Natural killer cell treated with Interleukin-12 subunit alpha and Interleukin-12 subunit beta and Interleukin-15 and Interleukin-18, amount 100 ng/mL, for 72 hours (primary cell): Measurements from ENCODE around the gene LRRC14B. TPM values are rescaled to one million over a fixed set of nuclear protein-coding genes. Genes with fewer than 3 reads are reported as not detected.
"Not testable (repeated sequence)": the region's sequence is repeated elsewhere in the genome, so short reads cannot be mapped to it uniquely, and the experiment has no call there.

ENCODE experiments used
- ATAC-seq, 2 donors: fragments of 150-1000 bp; cut with Tn5 transposase in 1 of 2; sonication (Bioruptor Pico), chemical (Tn5 transposase) in 1 of 2; 2 replicates each; pipeline ENCODE4 v1.10.0; 2021
- DNase-seq: peaks from one replicate; pipeline ENCODE4 v3.0.0; 2022; ENCODE audit warnings: low spot score
- H3K27ac Mint-ChIP-seq, 2 donors: 1 replicate in 1 of 2; 2 replicates in 1 of 2; pipeline ENCODE4 v1.8.0; 2022; ENCODE audit warnings: mixed read lengths in 2 of 2, mild to moderate bottlenecking in 1 of 2, moderate library complexity in 1 of 2
- H3K27me3 Mint-ChIP-seq, 2 donors: 1 replicate in 1 of 2; 2 replicates in 1 of 2; pipeline ENCODE4 v1.8.0; 2022; ENCODE audit warnings: mixed read lengths in 2 of 2
- H3K36me3 Mint-ChIP-seq: one replicate; pipeline ENCODE4 v1.8.0; 2022; ENCODE audit warnings: mixed read lengths
- H3K4me1 Mint-ChIP-seq, 2 donors: 1 replicate in 1 of 2; 2 replicates in 1 of 2; pipeline ENCODE4 v1.8.0; 2022; ENCODE audit warnings: low read depth in 2 of 2, mixed read lengths in 2 of 2, mild to moderate bottlenecking in 1 of 2
- H3K4me3 Mint-ChIP-seq: one replicate; pipeline ENCODE4 v1.8.0; 2022; ENCODE audit warnings: mixed read lengths
- H3K9me3 Mint-ChIP-seq: 2 replicates; pipeline ENCODE4 v1.8.0; 2022; ENCODE audit warnings: mixed read lengths
- total RNA-seq, 2 donors: library from RNA; stranded (reverse); gene quantifications; one replicate each; pipeline ENCODE4 v1.2.3, GENCODE V29; 2022

Gene LRRC14B
- total RNA-seq, 2 donors from 2014 or later, result not detected

- Mint-ChIP-seq H3K27me3 (peaks cover 11 to 26% of the 10 kb centered on the region in 2 donors), H3K27ac (no peak overlapping the region), H3K4me3 (no peak overlapping the region), H3K4me1 (no peaks in the 10 kb centered on the region), H3K9me3 (no peaks in the 10 kb centered on the region), H3K36me3 (no peaks in the 10 kb centered on the region)
- ATAC-seq (no peak), DNase-seq (no peak)
Measured at GRCh38 chr5:163841-164240, 27.5 kb upstream of the LRRC14B start.

GRCh38 chr5:164244-164643 is 27.1 kb upstream of the LRRC14B start:
- no peak overlapping the region for H3K4me3 Mint-ChIP-seq
- H3K27me3 Mint-ChIP-seq, result peaks cover 9 to 22% of the 10 kb centered on the region in 2 donors
- H3K36me3 Mint-ChIP-seq, result no peaks in the 10 kb centered on the region
- H3K27ac Mint-ChIP-seq, result no peak overlapping the region
- H3K4me1 Mint-ChIP-seq, result no peaks in the 10 kb centered on the region
- ATAC-seq (no peak), DNase-seq (no peak)
- H3K9me3 Mint-ChIP-seq, result no peaks in the 10 kb centered on the region

- H3K27ac Mint-ChIP-seq, H3K9me3 Mint-ChIP-seq, ATAC-seq, H3K4me1 Mint-ChIP-seq, DNase-seq, H3K4me3 Mint-ChIP-seq, H3K36me3 Mint-ChIP-seq: not testable (repeated sequence)
- H3K27me3 Mint-ChIP-seq, result peaks cover 4 to 17% of the 10 kb centered on the region in 2 donors
Measured at GRCh38 chr5:164783-165182, 26.5 kb upstream of the LRRC14B start.

- DNase-seq (no peak), ATAC-seq (no peak)
- Mint-ChIP-seq H3K27ac (no peak overlapping the region), H3K4me1 (no peaks in the 10 kb centered on the region), H3K36me3 (no peaks in the 10 kb centered on the region), H3K9me3 (no peaks in the 10 kb centered on the region), H3K27me3 (no peaks in the 10 kb centered on the region), H3K4me3 (no peak overlapping the region)
Measured at GRCh38 chr5:166441-167372, 24.6 kb upstream of the LRRC14B start.

- no peaks in the 10 kb centered on the region for H3K36me3 Mint-ChIP-seq
- no peaks in the 10 kb centered on the region for H3K27me3 Mint-ChIP-seq
- H3K9me3 Mint-ChIP-seq, result no peaks in the 10 kb centered on the region
- H3K4me1 Mint-ChIP-seq, result no peaks in the 10 kb centered on the region
- ATAC-seq (no peak), DNase-seq (no peak)
- H3K27ac Mint-ChIP-seq, result no peak overlapping the region
- no peak overlapping the region for H3K4me3 Mint-ChIP-seq
Measured at GRCh38 chr5:167511-167910, 23.8 kb upstream of the LRRC14B start.

GRCh38 chr5:167982-168660 is 23.2 kb upstream of the LRRC14B start:
- Mint-ChIP-seq H3K4me1 (no peaks in the 10 kb centered on the region), H3K27ac (no peak overlapping the region)
- ATAC-seq, result peak in 1 of 2 donors; percentile 22

GRCh38 chr5:169071-169727 is 22.1 kb upstream of the LRRC14B start:
- H3K4me3 Mint-ChIP-seq, result no peak overlapping the region
- H3K27ac Mint-ChIP-seq, result no peak overlapping the region
- no peaks in the 10 kb centered on the region for H3K9me3 Mint-ChIP-seq
- H3K4me1 Mint-ChIP-seq, result no peaks in the 10 kb centered on the region
- no peak for ATAC-seq
- H3K27me3 Mint-ChIP-seq, result no peaks in the 10 kb centered on the region
- no peak for DNase-seq
- H3K36me3 Mint-ChIP-seq, result no peaks in the 10 kb centered on the region

More at GRCh38 chr5:167982-168660, 23.2 kb upstream of the LRRC14B start:
- H3K4me3 Mint-ChIP-seq, result no peak overlapping the region
- no peak for DNase-seq
- no peaks in the 10 kb centered on the region for H3K9me3 Mint-ChIP-seq
- H3K36me3 Mint-ChIP-seq, result no peaks in the 10 kb centered on the region
- H3K27me3 Mint-ChIP-seq, result no peaks in the 10 kb centered on the region

- no peaks in the 10 kb centered on the region for H3K36me3 Mint-ChIP-seq
- no peak for DNase-seq
- no peaks in the 10 kb centered on the region for H3K9me3 Mint-ChIP-seq
- no peak for ATAC-seq
- H3K4me1 Mint-ChIP-seq, result no peaks in the 10 kb centered on the region
- no peak overlapping the region for H3K27ac Mint-ChIP-seq
- no peaks in the 10 kb centered on the region for H3K27me3 Mint-ChIP-seq
- no peak overlapping the region for H3K4me3 Mint-ChIP-seq
Measured at GRCh38 chr5:169728-170094, 21.6 kb upstream of the LRRC14B start.

- DNase-seq, result no peak
- Mint-ChIP-seq H3K27me3 (no peaks in the 10 kb centered on the region), H3K4me1 (no peaks in the 10 kb centered on the region), H3K36me3 (no peaks in the 10 kb centered on the region), H3K9me3 (no peaks in the 10 kb centered on the region), H3K4me3 (no peak overlapping the region), H3K27ac (no peak overlapping the region)
- no peak for ATAC-seq
Measured at GRCh38 chr5:170971-171800, 20.1 kb upstream of the LRRC14B start.

GRCh38 chr5:171801-172331 is 19.4 kb upstream of the LRRC14B start:
- Mint-ChIP-seq H3K4me3 (no peak overlapping the region), H3K36me3 (no peaks in the 10 kb centered on the region), H3K27me3 (peaks cover 0 to 1% of the 10 kb centered on the region in 2 donors), H3K27ac (no peak overlapping the region), H3K4me1 (no peaks in the 10 kb centered on the region), H3K9me3 (no peaks in the 10 kb centered on the region)
- ATAC-seq (peak in 1 of 2 donors; percentile 7), DNase-seq (no peak)

GRCh38 chr5:172421-172820 is 18.9 kb upstream of the LRRC14B start:
- Mint-ChIP-seq H3K4me3 (no peak overlapping the region), H3K4me1 (no peaks in the 10 kb centered on the region), H3K9me3 (no peaks in the 10 kb centered on the region), H3K27ac (no peak overlapping the region), H3K27me3 (peaks cover 0 to 6% of the 10 kb centered on the region in 2 donors), H3K36me3 (no peaks in the 10 kb centered on the region)
- no peak for DNase-seq
- ATAC-seq, result no peak

GRCh38 chr5:172841-173251 is 18.4 kb upstream of the LRRC14B start:
- H3K36me3 Mint-ChIP-seq, result no peaks in the 10 kb centered on the region
- no peaks in the 10 kb centered on the region for H3K9me3 Mint-ChIP-seq
- no peak overlapping the region for H3K4me3 Mint-ChIP-seq
- H3K27me3 Mint-ChIP-seq, result peaks cover 0 to 6% of the 10 kb centered on the region in 2 donors
- DNase-seq, result no peak
- H3K4me1 Mint-ChIP-seq, result no peaks in the 10 kb centered on the region
- ATAC-seq, result no peak
- H3K27ac Mint-ChIP-seq, result no peak overlapping the region
